Transverse colon (tissue), 4 donors: Measurements from ENCODE around the gene IMMT. TPM values are rescaled to one million over a fixed set of nuclear protein-coding genes. Genes with fewer than 3 reads are reported as not detected.

Experiments used
- DNase-seq: peaks from one replicate; pipeline ENCODE4 v3.0.0-alpha.2; 2019
- H3K27ac ChIP-seq, 4 donors: fragments of 200-600 bp; sonication (generic); 2 replicates each; pipeline ENCODE4 v1.5.1; 2016 to 2018; ENCODE audit warnings: inconsistent platforms in 4 of 4
- H3K27me3 ChIP-seq: fragments of 200-600 bp; sonication (generic); 2 replicates; pipeline ENCODE4 v1.5.1; 2017; ENCODE audit warnings: inconsistent platforms
- H3K36me3 ChIP-seq, 4 donors: fragments of 200-600 bp; sonication (generic); 2 replicates each; pipeline ENCODE4 v1.5.1; 2017 to 2019; ENCODE audit warnings: inconsistent platforms in 4 of 4
- H3K4me1 ChIP-seq, 4 donors: fragments of 200-600 bp; sonication (generic); 2 replicates each; pipeline ENCODE4 v1.5.1; 2017 to 2020; ENCODE audit warnings: inconsistent platforms in 4 of 4
- H3K4me3 ChIP-seq, 4 donors: fragments of 200-600 bp; sonication (generic); 1 replicate in 1 of 4; 2 replicates in 3 of 4; pipeline versions ENCODE4 v1.5.1 to v1.6.1; 2017 to 2019; ENCODE audit warnings: inconsistent platforms in 4 of 4
- H3K9me3 ChIP-seq, 2 donors: fragments of 200-600 bp; sonication (generic); 2 replicates each; pipeline ENCODE4 v1.5.1; 2017 to 2019; ENCODE audit warnings: inconsistent platforms in 2 of 2
- CTCF ChIP-seq, 5 experiments: fragments of 200-600 bp in 3 of 5; fragments of 450-650 bp in 2 of 5; sonication (generic) in 3 of 5; IDR thresholded peaks; 1 replicate in 2 of 5; 2 replicates in 3 of 5; pipeline ENCODE4 v1.5.1; 2016 to 2017; ENCODE audit warnings: antibody characterized with exemption in 5 of 5, inconsistent platforms in 3 of 5, mild to moderate bottlenecking in 2 of 5, moderate library complexity in 1 of 5
- EP300 ChIP-seq: sonication (generic); formaldehyde crosslinking; IDR thresholded peaks from one replicate; pipeline ENCODE4 v1.6.1; 2017; ENCODE audit warnings: antibody characterized with exemption, low read depth
- POLR2A ChIP-seq: fragments of 450-650 bp; IDR thresholded peaks from one replicate; pipeline ENCODE4 v1.6.1; 2016; ENCODE audit warnings: antibody characterized with exemption, mild to moderate bottlenecking, moderate library complexity
- POLR2AphosphoS5 ChIP-seq, 3 donors: sonication (generic); formaldehyde crosslinking; IDR thresholded peaks; one replicate each; pipeline ENCODE4 v1.6.1; 2016; ENCODE audit warnings: antibody characterized with exemption in 3 of 3
- WGBS, 2 donors: methylation state at CpG; one replicate each; pipeline ENCODE4 v1.1.5; 2018; ENCODE audit warnings: low coverage in 1 of 2; 5-methylcytosine and 5-hydroxymethylcytosine counted together
- in situ Hi-C, 4 donors: fragments of 200-750 bp; cut with MboI; loops; one replicate each; pipeline versions ENCODE4 v1.15.0 to v1.15.1; 2017; ENCODE audit warnings: low sequenced_read_pairs in 3 of 4, low pct_ligation_motif_present in 1 of 4, low pct_unique_long_range_greater_than_20kb in 1 of 4
- intact Hi-C: fragments of 100-400 bp; cut with DNase I; formaldehyde crosslinking; loops from one replicate; pipeline ENCODE4 v1.15.1; 2023; ENCODE audit warnings: low total_unique reads
- total RNA-seq, 4 donors: library from RNA; depleted of rRNA; stranded (reverse); fragments of >200 nt; gene quantifications; one replicate each; pipeline ENCODE4 v1.1.0, GENCODE V29; 2016

Gene IMMT
- total RNA-seq, 4 donors from 2014 or later = 44.4 to 149 (median 85.8) TPM

DNA sequence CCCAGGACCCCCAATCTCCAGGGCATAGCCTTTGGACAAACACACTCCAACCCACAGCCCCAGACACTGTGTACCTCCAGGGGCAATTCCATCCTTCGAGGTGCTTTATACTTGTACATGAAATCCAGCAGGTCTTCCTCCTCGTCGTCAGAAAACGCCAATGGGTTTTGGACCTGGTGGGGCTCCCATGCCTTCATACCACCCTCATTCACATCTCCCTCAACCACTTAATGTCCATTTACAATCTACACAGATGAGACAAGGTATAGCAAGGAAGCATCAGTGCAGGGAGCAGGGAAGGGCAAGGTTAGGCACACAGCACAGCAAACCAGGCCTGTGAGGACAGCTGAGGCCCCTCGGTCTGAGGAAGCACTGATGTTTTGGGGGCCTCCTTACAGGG is 24.6 kb upstream of the IMMT start:
- H3K27ac ChIP-seq = no peak overlapping the region
- H3K27me3 ChIP-seq = no peaks in the 10 kb centered on the region
- no peak overlapping the region for H3K4me3 ChIP-seq
- WGBS, 2 donors = 69% methylated on average over 5 of the region's 5 CpGs; no CpG with 5 or more reads in 1 of the 2 donors
- H3K9me3 ChIP-seq = no peaks in the 10 kb centered on the region
- no peak for TF ChIP-seq POLR2AphosphoS5 (IDR thresholded peaks at IDR 0.05)
- TF ChIP-seq POLR2A = no peak
- no peak for TF ChIP-seq EP300
- no peak for TF ChIP-seq CTCF (IDR thresholded peaks at IDR 0.05)
- no peak for DNase-seq
- in situ Hi-C loops = loop anchor here in 2 of 4 donors (10.0 to 25.0 kb wide), 3 partner anchors 142 to 225 kb away; partner anchors contain the start of gene KDM3A (in 1 of the 2)
- intact Hi-C loops = loop anchor here (2.0 to 10.0 kb wide), 2 partner anchors 115 to 149 kb away; partner anchors contain the start of gene REEP1
- H3K36me3 ChIP-seq = no peaks in the 10 kb centered on the region
- H3K4me1 ChIP-seq = peaks cover 4 to 30% (median 18%) of the 10 kb centered on the region in 4 donors

DNA sequence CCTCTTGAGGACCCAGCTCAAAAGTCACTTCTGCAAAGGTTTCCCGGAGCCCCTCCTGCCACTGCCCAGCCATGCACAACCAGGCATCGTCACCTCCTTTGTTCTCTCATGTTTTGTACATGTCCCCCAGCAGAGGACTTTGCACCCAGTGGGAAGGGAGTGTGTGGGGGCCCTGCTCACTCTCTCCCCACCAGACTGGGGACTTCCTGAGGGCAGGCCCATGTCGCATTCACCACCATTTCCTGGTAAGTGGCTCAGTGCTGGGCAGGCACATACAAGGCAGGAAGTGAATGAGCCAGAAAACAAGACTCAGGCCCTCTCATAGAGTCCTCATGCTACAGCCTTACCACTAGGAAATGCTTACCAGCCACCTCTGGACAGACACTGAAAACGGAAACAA is 22.9 kb upstream of the IMMT start:
- Histone ChIP-seq H3K4me3 (no peak overlapping the region), H3K9me3 (no peaks in the 10 kb centered on the region), H3K4me1 (peaks cover 16 to 36% (median 25%) of the 10 kb centered on the region in 4 donors), H3K27me3 (no peaks in the 10 kb centered on the region), H3K36me3 (no peaks in the 10 kb centered on the region), H3K27ac (no peak overlapping the region)
- no peak for TF ChIP-seq POLR2AphosphoS5 (IDR thresholded peaks at IDR 0.05)
- no peak for TF ChIP-seq POLR2A
- TF ChIP-seq CTCF (IDR thresholded peaks at IDR 0.05) = no peak
- no peak for TF ChIP-seq EP300
- DNase-seq = no peak
- intact Hi-C loops (no loop called here), in situ Hi-C loops (loop anchor here in 1 of 4 donors (25.0 kb wide), 1 partner anchor 144 kb away; no protein-coding TSS in a partner anchor)
- 89 to 100% methylated on average over 2 to 4 of the region's 4 CpGs for WGBS, 2 donors

DNA sequence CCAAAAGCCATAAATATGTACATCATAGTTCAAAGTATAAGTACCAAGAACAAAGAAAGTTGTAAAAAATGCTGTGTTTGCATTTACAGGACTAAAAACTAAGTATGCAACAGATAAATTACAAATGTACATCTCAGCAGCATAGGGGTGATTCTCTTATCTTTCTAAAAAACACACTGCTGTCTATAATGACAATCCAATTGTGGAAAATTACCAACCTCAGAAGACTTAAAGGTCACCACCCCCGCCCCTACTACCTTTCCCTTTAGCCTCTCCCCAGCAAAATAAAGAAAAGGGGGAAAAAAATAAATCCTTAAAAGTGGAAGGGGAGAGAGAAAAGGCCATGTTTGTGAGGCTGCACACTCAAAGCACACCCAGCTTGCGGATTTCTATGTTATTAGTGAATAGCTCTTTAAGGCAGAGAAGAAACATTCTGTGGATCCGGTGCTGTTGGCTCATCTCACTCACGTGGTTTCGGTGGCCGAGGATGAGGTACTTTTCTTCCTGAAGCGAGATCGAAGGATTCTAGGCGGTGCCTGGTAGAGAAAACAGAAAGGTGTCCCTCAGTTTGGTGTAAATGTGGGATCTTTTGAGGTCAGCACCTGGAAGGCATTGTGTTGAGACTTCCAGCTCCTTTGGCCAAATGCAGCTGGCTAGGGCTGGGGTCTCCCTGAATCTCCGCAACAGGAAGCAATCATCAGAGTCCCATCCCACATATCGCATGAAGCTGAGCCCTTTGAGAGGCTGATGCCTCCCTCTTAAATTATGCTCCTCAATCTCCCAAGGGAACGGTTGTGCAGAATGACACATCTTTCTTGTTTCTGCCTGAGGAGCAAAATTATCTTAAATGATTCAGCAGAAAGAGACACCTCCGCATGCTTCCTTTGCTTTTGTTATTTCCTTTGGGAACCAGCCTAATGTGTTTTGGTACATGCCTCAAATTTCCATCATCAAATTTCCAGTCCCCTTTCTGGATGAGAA is 21.6 kb upstream of the IMMT start:
- no peak for DNase-seq
- H3K4me3 ChIP-seq = no peak overlapping the region
- TF ChIP-seq EP300 (no peak), CTCF (IDR thresholded peaks at IDR 0.05) (no peak), POLR2AphosphoS5 (IDR thresholded peaks at IDR 0.05) (no peak), POLR2A (no peak)
- H3K36me3 ChIP-seq = no peaks in the 10 kb centered on the region
- no peaks in the 10 kb centered on the region for H3K9me3 ChIP-seq
- no peak overlapping the region for H3K27ac ChIP-seq
- H3K27me3 ChIP-seq = no peaks in the 10 kb centered on the region
- in situ Hi-C loops (loop anchor here in 1 of 4 donors (25.0 kb wide), 1 partner anchor 145 kb away; no protein-coding TSS in a partner anchor), intact Hi-C loops (no loop called here)
- peaks cover 12 to 40% (median 23%) of the 10 kb centered on the region in 4 donors for H3K4me1 ChIP-seq
- 50 to 67% methylated on average over 10 to 13 of the region's 13 CpGs for WGBS, 2 donors

- Histone ChIP-seq H3K27me3 (no peaks in the 10 kb centered on the region), H3K9me3 (no peaks in the 10 kb centered on the region), H3K4me3 (no peak overlapping the region), H3K27ac (peak overlapping the region; percentile 49 to 68 (median 58)), H3K4me1 (peaks cover 6 to 48% (median 21%) of the 10 kb centered on the region in 4 donors), H3K36me3 (peaks cover 0 to 18% (median 5%) of the 10 kb centered on the region in 4 donors)
- intact Hi-C loops = no loop called here
- no peak for DNase-seq
- 62 to 89% methylated on average over 2 of the region's 2 CpGs for WGBS, 2 donors
- TF ChIP-seq POLR2A (no peak), POLR2AphosphoS5 (IDR thresholded peaks at IDR 0.05) (no peak), EP300 (no peak), CTCF (IDR thresholded peaks at IDR 0.05) (no peak)
- in situ Hi-C loops = loop anchor here in 1 of 4 donors (25.0 kb wide), 1 partner anchor 148 kb away; no protein-coding TSS in a partner anchor
These were observed 19.2 kb upstream of the IMMT start for GRCh38 chr2:86214503-86214832.
